Measurements from ENCODE around the gene ARHGAP4.

DNA sequence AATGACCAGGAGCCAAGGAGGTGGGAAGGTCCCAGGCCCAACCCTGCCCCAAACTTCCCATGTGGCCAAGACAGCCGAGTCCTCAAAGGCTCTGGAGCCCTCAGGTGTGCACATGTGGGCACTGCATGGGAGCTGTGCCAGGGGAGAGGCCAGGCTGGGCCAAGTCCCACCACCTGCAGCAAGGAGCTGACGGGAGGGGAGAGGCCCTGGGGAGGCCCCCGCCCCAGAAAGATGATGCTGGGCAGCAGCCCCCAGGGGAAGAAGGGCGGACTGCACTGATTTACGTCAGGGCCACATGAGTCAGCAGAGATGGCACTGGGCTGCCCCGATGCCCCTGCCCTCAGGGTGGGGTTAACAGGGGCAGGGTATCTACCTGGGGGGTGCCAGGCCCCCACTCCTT, 41.5 kb downstream of the ARHGAP4 start:
- TF ChIP-seq, protein P1, sequence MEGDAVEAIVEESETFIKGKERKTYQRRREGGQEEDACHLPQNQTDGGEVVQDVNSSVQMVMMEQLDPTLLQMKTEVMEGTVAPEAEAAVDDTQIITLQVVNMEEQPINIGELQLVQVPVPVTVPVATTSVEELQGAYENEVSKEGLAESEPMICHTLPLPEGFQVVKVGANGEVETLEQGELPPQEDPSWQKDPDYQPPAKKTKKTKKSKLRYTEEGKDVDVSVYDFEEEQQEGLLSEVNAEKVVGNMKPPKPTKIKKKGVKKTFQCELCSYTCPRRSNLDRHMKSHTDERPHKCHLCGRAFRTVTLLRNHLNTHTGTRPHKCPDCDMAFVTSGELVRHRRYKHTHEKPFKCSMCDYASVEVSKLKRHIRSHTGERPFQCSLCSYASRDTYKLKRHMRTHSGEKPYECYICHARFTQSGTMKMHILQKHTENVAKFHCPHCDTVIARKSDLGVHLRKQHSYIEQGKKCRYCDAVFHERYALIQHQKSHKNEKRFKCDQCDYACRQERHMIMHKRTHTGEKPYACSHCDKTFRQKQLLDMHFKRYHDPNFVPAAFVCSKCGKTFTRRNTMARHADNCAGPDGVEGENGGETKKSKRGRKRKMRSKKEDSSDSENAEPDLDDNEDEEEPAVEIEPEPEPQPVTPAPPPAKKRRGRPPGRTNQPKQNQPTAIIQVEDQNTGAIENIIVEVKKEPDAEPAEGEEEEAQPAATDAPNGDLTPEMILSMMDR (IDR thresholded peaks at IDR 0.05): no peak
- TF ChIP-seq EP300 (IDR thresholded peaks at IDR 0.05): no peak

All from tibial nerve (tissue), 4 donors.